PC-3 (cell line): ENCODE results near the gene GLB1L3. TPM values are rescaled to one million over a fixed set of nuclear protein-coding genes. Genes with fewer than 3 reads are reported as not detected.

Experiments used
- ATAC-seq: fragments of 200-7000 bp; cut with Tn5 transposase; 2 replicates; pipeline ENCODE4 v1.9.1; 2020; ENCODE audit warnings: mild to moderate bottlenecking, moderate library complexity
- BruUV-seq: library from RNA; stranded (reverse); fragments of 400-500 nt; replicated peaks from 2 replicates; lab custom pipeline; 2021; lab: Mats Ljungman, UMichigan
- CTCF ChIA-PET: fragments of 300-600 bp; sonication (Branson Sonifier 250); formaldehyde crosslinking; loops from one replicate; lab custom pipeline; 2022; ENCODE audit warnings: antibody characterized with exemption; lab: Charles Lee
- POLR2A ChIA-PET: fragments of 300-600 bp; sonication (Branson Sonifier 250); formaldehyde crosslinking; loops from one replicate; lab custom pipeline; 2022; ENCODE audit warnings: antibody characterized with exemption; ENCODE audit not compliant: unreplicated experiment; lab: Charles Lee
- DNase-seq: peaks from one replicate; pipeline ENCODE4 v3.0.0-alpha.2; 2015
- H2AFZ ChIP-seq: fragments of 300-600 bp; sonication (generic); 2 replicates; pipeline ENCODE4 v1.6.0; 2016; ENCODE audit warnings: antibody characterized with exemption, low read length
- H3F3A ChIP-seq: fragments of 300-600 bp; sonication (generic); one replicate; pipeline ENCODE4 v1.6.0; 2017; ENCODE audit warnings: antibody characterized with exemption, low read length, control low read depth, mild to moderate bottlenecking; ENCODE audit not compliant: unreplicated experiment
- H3K27ac ChIP-seq: fragments of 300-600 bp; sonication (generic); 2 replicates; pipeline ENCODE4 v1.5.1; 2016; ENCODE audit warnings: mild to moderate bottlenecking, low read length
- H3K27me3 ChIP-seq: fragments of 300-600 bp; sonication (generic); 2 replicates; pipeline ENCODE4 v1.6.1; 2016; ENCODE audit warnings: low read length, mixed read lengths
- H3K36me3 ChIP-seq: fragments of 300-600 bp; sonication (generic); 2 replicates; pipeline ENCODE4 v1.6.1; 2016; ENCODE audit warnings: low read depth, mixed run types, low read length, mixed read lengths
- H3K4me1 ChIP-seq: fragments of 300-600 bp; sonication (generic); 2 replicates; pipeline ENCODE4 v1.5.1; 2016; ENCODE audit warnings: low read length; ENCODE audit not compliant: insufficient read depth
- H3K4me2 ChIP-seq: fragments of 300-600 bp; sonication (generic); 2 replicates; pipeline ENCODE4 v1.6.0; 2016; ENCODE audit warnings: low read length
- H3K4me3 ChIP-seq: fragments of 300-600 bp; sonication (generic); 2 replicates; pipeline ENCODE4 v1.5.1; 2016; ENCODE audit warnings: mild to moderate bottlenecking, low read length, mixed read lengths
- H3K79me2 ChIP-seq: fragments of 300-600 bp; sonication (generic); 2 replicates; pipeline ENCODE4 v1.6.1; 2017; ENCODE audit warnings: low read length, mixed read lengths
- H3K9ac ChIP-seq: fragments of 300-600 bp; sonication (generic); 2 replicates; pipeline ENCODE4 v1.6.0; 2016; ENCODE audit warnings: mild to moderate bottlenecking, low read length
- H3K9me2 ChIP-seq: fragments of 300-600 bp; sonication (generic); replicated peaks from 2 replicates; pipeline ENCODE4 v1.6.1; 2016; ENCODE audit warnings: mixed run types, low read length, mixed read lengths
- H3K9me3 ChIP-seq: fragments of 300-600 bp; sonication (generic); 2 replicates; pipeline ENCODE4 v1.6.1; 2016; ENCODE audit warnings: low read length, mixed read lengths
- H4K20me1 ChIP-seq: fragments of 300-600 bp; sonication (generic); 2 replicates; pipeline ENCODE4 v1.6.1; 2016; ENCODE audit warnings: low read length, mixed read lengths
- CTCF ChIP-seq: fragments of 300-600 bp; sonication (generic); conservative IDR thresholded peaks from 2 replicates; pipeline ENCODE4 v1.5.1; 2017; ENCODE audit warnings: antibody characterized with exemption, low read depth, mild to moderate bottlenecking, low read length
- EZH2 ChIP-seq: fragments of 300-600 bp; sonication (generic); IDR thresholded peaks from one replicate; pipeline ENCODE4 v1.6.1; 2017; ENCODE audit warnings: antibody characterized with exemption, mild to moderate bottlenecking, low read length; ENCODE audit not compliant: unreplicated experiment
- EZH2phosphoT487 ChIP-seq: fragments of 300-600 bp; sonication (generic); IDR thresholded peaks from 2 replicates; pipeline ENCODE4 v1.6.1; 2018; ENCODE audit warnings: mild to moderate bottlenecking, antibody characterized with exemption, low read length, borderline replicate concordance
- intact Hi-C: fragments of 100-400 bp; cut with micrococcal nuclease; formaldehyde crosslinking; loops from 2 replicates; pipeline ENCODE4 v1.9.0; 2023
- total RNA-seq: library from RNA; depleted of rRNA; stranded (reverse); fragments of >200 nt; gene quantifications from 2 replicates; pipeline ENCODE4 v1.2.3, GENCODE V29; 2014

GLB1L3 gene
- total RNA-seq, 1 experiment from 2014 or later: not detected

GRCh38 chr11:134288486-134288885 lies 12.3 kb downstream of the GLB1L3 start:
- Histone ChIP-seq H3K79me2 (no peaks in the 10 kb centered on the region), H3K36me3 (no peaks in the 10 kb centered on the region), H3K4me3 (no peak overlapping the region), H4K20me1 (no peaks in the 10 kb centered on the region), H3K9ac (no peak overlapping the region), H3K9me2 (no peaks in the 10 kb centered on the region), H3K4me2 (no peak overlapping the region), H3K4me1 (no peaks in the 10 kb centered on the region), H3K9me3 (no peaks in the 10 kb centered on the region), H2AFZ (no peak overlapping the region), H3F3A (no peaks in the 10 kb centered on the region), H3K27ac (no peak overlapping the region), H3K27me3 (peaks cover 40% of the 10 kb centered on the region)
- DNase-seq: no peak
- TF ChIP-seq CTCF: no peak
- no peak for TF ChIP-seq EZH2
- no peak for TF ChIP-seq EZH2phosphoT487
- POLR2A ChIA-PET: no interaction called here
- no TSS peak for BruUV-seq
- ATAC-seq: no peak
- CTCF ChIA-PET: no interaction called here
- intact Hi-C loops: no loop called here

- intact Hi-C loops: no loop called here
- BruUV-seq: no TSS peak
- Histone ChIP-seq H3K9me2 (no peaks in the 10 kb centered on the region), H3K79me2 (no peaks in the 10 kb centered on the region), H3K4me1 (no peaks in the 10 kb centered on the region), H3F3A (no peaks in the 10 kb centered on the region), H2AFZ (no peak overlapping the region), H3K27ac (no peak overlapping the region), H3K9me3 (no peaks in the 10 kb centered on the region), H3K4me2 (no peak overlapping the region), H3K4me3 (no peak overlapping the region), H3K36me3 (no peaks in the 10 kb centered on the region), H3K9ac (no peak overlapping the region), H4K20me1 (no peaks in the 10 kb centered on the region), H3K27me3 (peaks cover 38% of the 10 kb centered on the region)
- DNase-seq (no peak), ATAC-seq (no peak)
- POLR2A ChIA-PET: no interaction called here
- no peak for TF ChIP-seq EZH2phosphoT487
- no peak for TF ChIP-seq CTCF
- no peak for TF ChIP-seq EZH2
- CTCF ChIA-PET: no interaction called here
Observed at GRCh38 chr11:134289167-134289566, 13.0 kb downstream of the GLB1L3 start.

- no peaks in the 10 kb centered on the region for H3K9me2 ChIP-seq
- no peaks in the 10 kb centered on the region for H3F3A ChIP-seq
- H3K27ac ChIP-seq: no peak overlapping the region
- ATAC-seq: no peak
- no peaks in the 10 kb centered on the region for H3K79me2 ChIP-seq
- no peak for DNase-seq
- peaks cover 44% of the 10 kb centered on the region for H3K27me3 ChIP-seq
- no peak for TF ChIP-seq CTCF
- no peak for TF ChIP-seq EZH2
- TF ChIP-seq EZH2phosphoT487: no peak
- no peak overlapping the region for H3K4me2 ChIP-seq
- no peak overlapping the region for H3K9ac ChIP-seq
- intact Hi-C loops: no loop called here
- CTCF ChIA-PET: no interaction called here
- H3K4me3 ChIP-seq: no peak overlapping the region
- POLR2A ChIA-PET: no interaction called here
- H3K36me3 ChIP-seq: no peaks in the 10 kb centered on the region
- BruUV-seq: no TSS peak
- H2AFZ ChIP-seq: no peak overlapping the region
- H3K9me3 ChIP-seq: no peaks in the 10 kb centered on the region
- no peaks in the 10 kb centered on the region for H4K20me1 ChIP-seq
- no peaks in the 10 kb centered on the region for H3K4me1 ChIP-seq
Observed at GRCh38 chr11:134289789-134290188, 13.6 kb downstream of the GLB1L3 start.
